Spleen (tissue), 7 donors: ENCODE results near the gene SUGP2.

Source experiments
- POLR2AphosphoS5 ChIP-seq, 3 donors: sonication (generic); formaldehyde crosslinking; IDR thresholded peaks; one replicate each; pipeline ENCODE4 v1.5.1; 2017; ENCODE audit warnings: antibody characterized with exemption in 3 of 3
- TF ChIP-seq, protein P1 (sequence below), 11 experiments: fragments of 200-600 bp in 7 of 11; fragments of 450-650 bp in 4 of 11; sonication (generic) in 4 of 11; IDR thresholded peaks in 8 of 11; conservative IDR thresholded peaks in 3 of 11; 1 replicate in 7 of 11; 2 replicates in 4 of 11; pipeline versions ENCODE4 v1.4.0 to v1.8.0; 2016 to 2021; ENCODE audit warnings: antibody characterized with exemption in 11 of 11, inconsistent platforms in 4 of 11, mild to moderate bottlenecking in 1 of 11
- donor health status: DM: no; HTN: no; CAD: no; lungs with moderate emphysema.
- donor health status: DM: no; HTN: no; CAD: no.
- donor health status: DM: no; HTN: no; CAD: no.

DNA sequence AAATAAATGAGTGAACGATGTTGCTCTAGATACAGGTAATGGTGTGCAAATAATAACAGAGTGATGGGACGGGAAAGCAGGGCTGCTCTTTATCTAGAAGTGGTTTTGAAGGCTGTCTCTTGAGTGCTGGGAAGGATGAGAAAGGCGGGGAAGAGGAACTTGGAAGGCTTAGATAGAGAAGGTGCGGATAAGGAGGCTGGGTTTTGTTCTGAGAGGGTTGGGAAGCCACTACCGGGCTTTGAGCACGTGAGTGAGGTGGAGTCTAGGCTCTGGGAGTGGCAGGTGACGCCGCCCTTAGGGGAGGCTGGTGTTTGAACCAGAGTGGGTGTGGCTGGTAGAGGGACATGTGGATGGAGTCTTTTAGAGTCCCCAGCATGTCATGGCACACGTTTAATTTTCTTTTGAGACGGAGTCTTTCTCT is 897 bp upstream of the SUGP2 start:
- TF ChIP-seq, protein P1, sequence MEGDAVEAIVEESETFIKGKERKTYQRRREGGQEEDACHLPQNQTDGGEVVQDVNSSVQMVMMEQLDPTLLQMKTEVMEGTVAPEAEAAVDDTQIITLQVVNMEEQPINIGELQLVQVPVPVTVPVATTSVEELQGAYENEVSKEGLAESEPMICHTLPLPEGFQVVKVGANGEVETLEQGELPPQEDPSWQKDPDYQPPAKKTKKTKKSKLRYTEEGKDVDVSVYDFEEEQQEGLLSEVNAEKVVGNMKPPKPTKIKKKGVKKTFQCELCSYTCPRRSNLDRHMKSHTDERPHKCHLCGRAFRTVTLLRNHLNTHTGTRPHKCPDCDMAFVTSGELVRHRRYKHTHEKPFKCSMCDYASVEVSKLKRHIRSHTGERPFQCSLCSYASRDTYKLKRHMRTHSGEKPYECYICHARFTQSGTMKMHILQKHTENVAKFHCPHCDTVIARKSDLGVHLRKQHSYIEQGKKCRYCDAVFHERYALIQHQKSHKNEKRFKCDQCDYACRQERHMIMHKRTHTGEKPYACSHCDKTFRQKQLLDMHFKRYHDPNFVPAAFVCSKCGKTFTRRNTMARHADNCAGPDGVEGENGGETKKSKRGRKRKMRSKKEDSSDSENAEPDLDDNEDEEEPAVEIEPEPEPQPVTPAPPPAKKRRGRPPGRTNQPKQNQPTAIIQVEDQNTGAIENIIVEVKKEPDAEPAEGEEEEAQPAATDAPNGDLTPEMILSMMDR (IDR thresholded peaks at IDR 0.05 in 8 of 11, conservative IDR thresholded peaks at IDR 0.05 in 3 of 11), result no peak
- TF ChIP-seq POLR2AphosphoS5 (IDR thresholded peaks at IDR 0.05), result no peak
